ENCODE measurements around the gene EPAS1.

GRCh38 chr2:46284796-46285195 lies 12.4 kb upstream of the EPAS1 start:
- TF ChIP-seq POLR2A (IDR thresholded peaks at IDR 0.05; ENCODE audit: low read length): no peak
- no peak for TF ChIP-seq GATA1 (IDR thresholded peaks at IDR 0.05; ENCODE audit: low read depth, low read length)

All from erythroblast (primary cell).